ENCODE measurements around the gene SLC39A1.

DNA sequence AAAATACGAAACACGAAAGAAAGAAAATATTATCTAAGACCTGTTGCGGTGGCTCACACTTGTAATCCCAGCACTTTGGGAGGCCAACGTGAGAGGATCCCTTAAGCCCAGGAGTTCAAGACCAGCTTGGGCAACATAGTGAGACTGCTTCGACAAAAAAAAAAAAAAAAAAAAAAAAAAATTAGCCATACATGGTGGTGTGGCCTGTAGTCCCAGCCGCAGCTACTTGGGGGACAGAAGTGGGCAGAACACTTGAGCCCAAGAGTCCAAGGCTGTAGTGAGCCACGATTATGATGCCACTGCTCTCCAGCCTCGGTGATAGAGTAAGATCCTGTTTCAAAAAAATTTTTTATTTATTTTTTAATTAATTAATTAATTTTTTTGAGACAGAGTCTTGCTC is 24.3 kb upstream of the SLC39A1 start:
- TF ChIP-seq POLR2A (IDR thresholded peaks at IDR 0.05), result no peak
- TF ChIP-seq, protein P1, sequence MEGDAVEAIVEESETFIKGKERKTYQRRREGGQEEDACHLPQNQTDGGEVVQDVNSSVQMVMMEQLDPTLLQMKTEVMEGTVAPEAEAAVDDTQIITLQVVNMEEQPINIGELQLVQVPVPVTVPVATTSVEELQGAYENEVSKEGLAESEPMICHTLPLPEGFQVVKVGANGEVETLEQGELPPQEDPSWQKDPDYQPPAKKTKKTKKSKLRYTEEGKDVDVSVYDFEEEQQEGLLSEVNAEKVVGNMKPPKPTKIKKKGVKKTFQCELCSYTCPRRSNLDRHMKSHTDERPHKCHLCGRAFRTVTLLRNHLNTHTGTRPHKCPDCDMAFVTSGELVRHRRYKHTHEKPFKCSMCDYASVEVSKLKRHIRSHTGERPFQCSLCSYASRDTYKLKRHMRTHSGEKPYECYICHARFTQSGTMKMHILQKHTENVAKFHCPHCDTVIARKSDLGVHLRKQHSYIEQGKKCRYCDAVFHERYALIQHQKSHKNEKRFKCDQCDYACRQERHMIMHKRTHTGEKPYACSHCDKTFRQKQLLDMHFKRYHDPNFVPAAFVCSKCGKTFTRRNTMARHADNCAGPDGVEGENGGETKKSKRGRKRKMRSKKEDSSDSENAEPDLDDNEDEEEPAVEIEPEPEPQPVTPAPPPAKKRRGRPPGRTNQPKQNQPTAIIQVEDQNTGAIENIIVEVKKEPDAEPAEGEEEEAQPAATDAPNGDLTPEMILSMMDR (IDR thresholded peaks at IDR 0.05 in 4 of 5, conservative IDR thresholded peaks at IDR 0.05 in 1 of 5), result no peak

Data from gastrocnemius medialis (tissue), 4 donors.